ENCODE data around the gene DCHS2.

The DCHS2 gene

GRCh38 chr4:154516318-154517029, 24.9 kb upstream of the DCHS2 start:
- TF ChIP-seq TAF1 (IDR thresholded peaks at IDR 0.05; ENCODE audit: borderline replicate concordance, insufficient read depth, low read length), result no peak
- TF ChIP-seq REST (IDR thresholded peaks at IDR 0.05; ENCODE audit: insufficient read depth in 1 of 2, low read depth in 2 of 2, low read length in 2 of 2), result no peak
- TF ChIP-seq POLR2AphosphoS5 (IDR thresholded peaks at IDR 0.05; ENCODE audit: low read depth, low read length), result no peak
- no peak for TF ChIP-seq SIN3A (IDR thresholded peaks at IDR 0.05; ENCODE audit: borderline replicate concordance, insufficient read depth, low read length)
- TF ChIP-seq FOXP2 (optimal IDR thresholded peaks at IDR 0.05; ENCODE audit: borderline replicate concordance, extremely low read depth, extremely low read length, insufficient read depth), result no peak

- no peak for TF ChIP-seq TAF1 (IDR thresholded peaks at IDR 0.05; ENCODE audit: borderline replicate concordance, insufficient read depth, low read length)
- TF ChIP-seq POLR2AphosphoS5 (IDR thresholded peaks at IDR 0.05; ENCODE audit: low read depth, low read length), result no peak
- TF ChIP-seq FOXP2 (optimal IDR thresholded peaks at IDR 0.05; ENCODE audit: borderline replicate concordance, extremely low read depth, extremely low read length, insufficient read depth), result no peak
- no peak for TF ChIP-seq SIN3A (IDR thresholded peaks at IDR 0.05; ENCODE audit: borderline replicate concordance, insufficient read depth, low read length)
- TF ChIP-seq REST (IDR thresholded peaks at IDR 0.05; ENCODE audit: insufficient read depth in 1 of 2, low read depth in 2 of 2, low read length in 2 of 2), result no peak
These were observed 20.4 kb upstream of the DCHS2 start for GRCh38 chr4:154511981-154512380.

GRCh38 chr4:154511548-154511947, 19.9 kb upstream of the DCHS2 start:
- TF ChIP-seq SIN3A (IDR thresholded peaks at IDR 0.05; ENCODE audit: borderline replicate concordance, insufficient read depth, low read length) (no peak), POLR2AphosphoS5 (IDR thresholded peaks at IDR 0.05; ENCODE audit: low read depth, low read length) (no peak), FOXP2 (optimal IDR thresholded peaks at IDR 0.05; ENCODE audit: borderline replicate concordance, extremely low read depth, extremely low read length, insufficient read depth) (no peak), REST (IDR thresholded peaks at IDR 0.05; ENCODE audit: insufficient read depth in 1 of 2, low read depth in 2 of 2, low read length in 2 of 2) (no peak), TAF1 (IDR thresholded peaks at IDR 0.05; ENCODE audit: borderline replicate concordance, insufficient read depth, low read length) (no peak)

- TF ChIP-seq FOXP2 (optimal IDR thresholded peaks at IDR 0.05; ENCODE audit: borderline replicate concordance, extremely low read depth, extremely low read length, insufficient read depth) (no peak), TAF1 (IDR thresholded peaks at IDR 0.05; ENCODE audit: borderline replicate concordance, insufficient read depth, low read length) (no peak), REST (IDR thresholded peaks at IDR 0.05; ENCODE audit: insufficient read depth in 1 of 2, low read depth in 2 of 2, low read length in 2 of 2) (no peak), SIN3A (IDR thresholded peaks at IDR 0.05; ENCODE audit: borderline replicate concordance, insufficient read depth, low read length) (no peak), POLR2AphosphoS5 (IDR thresholded peaks at IDR 0.05; ENCODE audit: low read depth, low read length) (no peak)
These were observed 15.6 kb upstream of the DCHS2 start for GRCh38 chr4:154507156-154507555.
